LNCaP clone FGC (cell line): Measurements from ENCODE around the gene TMEM130.
"Not testable (repeated sequence)": the region's sequence is repeated elsewhere in the genome, so short reads cannot be mapped to it uniquely, and the experiment has no call there.

ENCODE experiments used
- DNase-seq: peaks from one replicate; pipeline ENCODE4 v3.0.0-alpha.2; 2011; ENCODE audit warnings: low read depth
- H3K4me3 ChIP-seq: 2 replicates; pipeline ENCODE4 v1.5.1; 2011; ENCODE audit warnings: mild to moderate bottlenecking, low read depth, low read length, control low read depth
- TF ChIP-seq, protein P1 (sequence below): IDR thresholded peaks from 2 replicates; pipeline ENCODE4 v1.5.1; 2012; ENCODE audit warnings: mild to moderate bottlenecking; ENCODE audit not compliant: control insufficient read depth, insufficient read depth; ENCODE audit errors: extremely low read depth

Gene TMEM130

DNA sequence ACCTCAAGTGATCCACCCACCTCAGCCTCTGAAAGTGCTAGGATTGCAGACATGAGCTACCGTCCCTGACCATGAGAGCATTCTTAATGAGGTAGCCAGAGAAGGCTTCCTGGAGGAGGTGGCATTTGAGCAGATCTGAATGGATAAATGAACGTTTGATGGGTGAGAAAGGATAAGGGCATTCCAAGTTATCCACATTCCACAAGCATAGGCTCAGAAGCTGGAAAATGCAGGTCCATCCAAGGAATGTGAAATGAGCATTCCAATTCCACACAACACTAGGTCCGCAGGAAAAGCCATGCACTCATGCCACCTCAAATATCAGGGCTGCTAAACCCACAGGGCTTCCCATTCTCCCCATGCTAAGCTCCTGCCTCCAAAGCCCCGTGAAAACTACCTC lies 17.0 kb downstream of the TMEM130 start:
- no peak overlapping the region for H3K4me3 ChIP-seq
- TF ChIP-seq, protein P1, sequence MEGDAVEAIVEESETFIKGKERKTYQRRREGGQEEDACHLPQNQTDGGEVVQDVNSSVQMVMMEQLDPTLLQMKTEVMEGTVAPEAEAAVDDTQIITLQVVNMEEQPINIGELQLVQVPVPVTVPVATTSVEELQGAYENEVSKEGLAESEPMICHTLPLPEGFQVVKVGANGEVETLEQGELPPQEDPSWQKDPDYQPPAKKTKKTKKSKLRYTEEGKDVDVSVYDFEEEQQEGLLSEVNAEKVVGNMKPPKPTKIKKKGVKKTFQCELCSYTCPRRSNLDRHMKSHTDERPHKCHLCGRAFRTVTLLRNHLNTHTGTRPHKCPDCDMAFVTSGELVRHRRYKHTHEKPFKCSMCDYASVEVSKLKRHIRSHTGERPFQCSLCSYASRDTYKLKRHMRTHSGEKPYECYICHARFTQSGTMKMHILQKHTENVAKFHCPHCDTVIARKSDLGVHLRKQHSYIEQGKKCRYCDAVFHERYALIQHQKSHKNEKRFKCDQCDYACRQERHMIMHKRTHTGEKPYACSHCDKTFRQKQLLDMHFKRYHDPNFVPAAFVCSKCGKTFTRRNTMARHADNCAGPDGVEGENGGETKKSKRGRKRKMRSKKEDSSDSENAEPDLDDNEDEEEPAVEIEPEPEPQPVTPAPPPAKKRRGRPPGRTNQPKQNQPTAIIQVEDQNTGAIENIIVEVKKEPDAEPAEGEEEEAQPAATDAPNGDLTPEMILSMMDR: no peak
- DNase-seq: no peak

DNA sequence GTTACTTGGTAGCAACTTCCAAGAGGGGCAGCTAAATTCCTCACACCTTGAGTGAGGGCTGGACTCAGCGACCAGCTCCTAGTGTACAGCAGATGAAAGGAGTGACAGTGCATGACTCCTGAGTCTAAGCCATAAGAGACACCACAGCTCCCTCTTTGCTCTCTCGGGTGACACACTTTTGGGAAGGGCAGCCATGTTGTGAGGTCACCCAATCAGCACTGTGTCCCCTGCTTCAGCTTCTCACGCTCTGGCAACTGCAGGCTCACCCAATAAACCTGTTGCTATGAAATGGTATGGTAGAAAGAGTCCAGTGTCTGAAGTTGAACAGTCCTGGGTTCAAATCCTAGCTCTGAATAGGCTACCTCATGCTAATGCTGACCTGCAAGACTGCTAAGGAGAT lies 20.9 kb downstream of the TMEM130 start:
- TF ChIP-seq, protein P1: no peak
- no peak for DNase-seq
- H3K4me3 ChIP-seq: no peak overlapping the region

DNA sequence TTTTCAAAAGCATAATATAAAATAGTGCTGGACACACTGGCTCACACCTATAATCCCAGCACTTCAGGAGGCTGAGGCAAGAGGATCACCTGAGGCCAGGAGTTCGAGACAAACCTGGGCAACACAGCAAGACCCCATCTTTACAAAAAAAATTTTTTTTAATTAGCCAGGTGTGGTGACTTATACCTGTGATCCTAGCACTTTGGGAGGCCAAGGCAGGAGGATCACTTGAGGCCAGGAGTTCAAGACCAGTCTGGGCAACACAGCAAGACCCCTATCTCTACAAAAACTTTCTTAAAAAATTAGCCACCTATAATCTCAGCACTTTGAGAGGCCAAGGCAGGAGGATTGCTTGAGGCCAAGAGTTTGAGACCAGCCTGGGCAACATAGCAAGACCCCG lies 27.3 kb downstream of the TMEM130 start:
- H3K4me3 ChIP-seq, DNase-seq: not testable (repeated sequence)

DNA sequence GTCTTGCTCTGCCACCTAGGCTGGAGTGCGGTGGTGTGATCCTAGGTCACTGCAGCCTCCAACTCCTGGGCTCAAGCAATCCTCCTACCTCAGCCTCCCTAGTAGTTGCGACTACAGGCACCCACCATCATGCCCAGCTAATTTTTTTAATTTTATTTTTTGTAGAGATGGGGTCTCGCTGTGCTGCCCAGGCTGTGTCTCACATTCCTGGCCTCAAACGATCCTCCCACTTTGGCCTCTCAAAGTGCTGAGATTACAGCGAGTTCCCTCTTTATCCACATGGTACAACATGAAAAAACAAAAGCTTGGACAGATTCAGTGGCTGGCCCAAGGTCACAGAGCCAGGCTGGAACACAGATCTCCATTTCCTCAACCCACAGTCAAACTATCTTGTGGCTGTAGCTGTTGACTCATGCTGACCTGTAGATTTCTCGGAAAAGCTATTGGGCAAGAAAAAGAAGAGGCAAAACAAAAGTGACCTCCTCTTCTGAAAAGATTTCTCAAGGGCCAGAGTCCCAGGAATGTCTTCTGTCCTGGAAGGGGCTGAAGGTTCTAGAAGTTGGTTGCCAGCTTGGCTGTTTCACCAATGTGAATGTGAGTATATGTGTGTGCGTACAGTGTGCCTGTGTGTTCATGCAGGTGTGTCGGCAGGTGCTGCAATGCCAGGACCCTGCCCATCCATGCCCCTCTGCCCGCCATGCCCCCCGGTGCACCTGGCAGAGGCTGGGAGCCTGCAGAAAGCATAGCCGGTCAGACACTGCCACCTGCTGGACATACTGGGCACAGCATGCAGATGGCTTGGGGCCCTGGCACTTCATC lies 28.4 kb downstream of the TMEM130 start:
- no peak overlapping the region for H3K4me3 ChIP-seq
- TF ChIP-seq, protein P1: peak; percentile 94
- no peak for DNase-seq

DNA sequence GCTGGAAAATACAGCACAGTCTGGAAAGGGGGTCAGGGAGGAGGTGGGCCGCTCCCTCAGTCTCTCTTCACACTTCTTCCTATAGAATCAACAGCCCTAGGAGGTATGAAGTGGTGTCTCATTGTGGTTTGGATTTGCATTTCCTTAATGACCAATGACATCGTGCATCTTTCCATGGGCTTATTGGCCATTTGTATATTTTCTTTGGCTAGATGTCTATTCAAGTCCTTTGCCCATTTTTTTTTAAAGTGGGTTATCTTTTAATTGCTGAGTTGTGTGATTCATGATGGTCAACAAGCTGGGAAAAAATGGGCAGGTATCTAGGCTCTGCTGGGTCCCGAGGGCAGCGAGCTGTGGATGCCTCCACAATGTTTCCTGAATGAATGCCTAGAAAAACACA lies 29.1 kb downstream of the TMEM130 start:
- TF ChIP-seq, protein P1: no peak
- no peak for DNase-seq
- no peak overlapping the region for H3K4me3 ChIP-seq

DNA sequence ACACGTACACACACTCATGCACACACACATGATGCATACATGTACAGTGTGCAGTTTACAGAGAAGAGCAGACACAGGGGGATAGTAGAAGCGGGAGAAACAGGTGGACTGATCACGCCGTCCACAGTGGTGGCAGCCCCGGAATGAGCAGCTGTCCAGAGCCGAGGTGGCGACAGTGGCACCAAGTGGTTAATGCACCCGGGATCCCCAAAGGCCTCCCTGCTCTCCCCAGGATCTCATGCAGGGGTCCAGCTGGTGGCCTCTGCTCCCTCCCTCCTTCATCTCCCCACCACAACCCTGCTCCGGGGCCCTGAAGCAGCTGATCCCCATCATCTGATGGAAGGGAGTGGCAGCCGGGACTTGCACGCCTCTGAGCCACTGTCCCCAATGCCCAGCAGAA lies 29.7 kb downstream of the TMEM130 start:
- no peak overlapping the region for H3K4me3 ChIP-seq
- DNase-seq: no peak
- TF ChIP-seq, protein P1: no peak

DNA sequence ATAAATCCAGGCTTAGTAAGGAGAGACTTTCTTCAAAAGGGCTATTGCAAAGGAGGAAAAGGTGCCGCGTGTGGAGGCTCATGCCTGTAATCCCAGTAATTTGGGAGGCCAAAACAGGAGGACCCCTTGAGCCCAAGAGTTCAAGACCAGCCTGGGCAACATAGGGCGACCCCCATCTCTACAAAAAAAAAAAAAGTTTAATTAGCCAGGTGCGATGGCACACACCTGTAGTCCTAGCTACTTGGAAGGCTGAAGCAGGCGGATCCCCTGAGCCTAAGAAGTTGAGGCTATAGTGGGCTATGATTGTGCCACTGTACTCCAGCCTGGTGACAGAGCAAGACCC lies 32.2 kb downstream of the TMEM130 start:
- TF ChIP-seq, protein P1: no peak
- no peak overlapping the region for H3K4me3 ChIP-seq
- no peak for DNase-seq
